ENCODE measurements around the gene TEX2. TPM values are rescaled to one million over a fixed set of nuclear protein-coding genes. Genes with fewer than 3 reads are reported as not detected.

TEX2 gene
- total RNA-seq, 1 donor from 2014 or later, result 8.1 TPM

DNA sequence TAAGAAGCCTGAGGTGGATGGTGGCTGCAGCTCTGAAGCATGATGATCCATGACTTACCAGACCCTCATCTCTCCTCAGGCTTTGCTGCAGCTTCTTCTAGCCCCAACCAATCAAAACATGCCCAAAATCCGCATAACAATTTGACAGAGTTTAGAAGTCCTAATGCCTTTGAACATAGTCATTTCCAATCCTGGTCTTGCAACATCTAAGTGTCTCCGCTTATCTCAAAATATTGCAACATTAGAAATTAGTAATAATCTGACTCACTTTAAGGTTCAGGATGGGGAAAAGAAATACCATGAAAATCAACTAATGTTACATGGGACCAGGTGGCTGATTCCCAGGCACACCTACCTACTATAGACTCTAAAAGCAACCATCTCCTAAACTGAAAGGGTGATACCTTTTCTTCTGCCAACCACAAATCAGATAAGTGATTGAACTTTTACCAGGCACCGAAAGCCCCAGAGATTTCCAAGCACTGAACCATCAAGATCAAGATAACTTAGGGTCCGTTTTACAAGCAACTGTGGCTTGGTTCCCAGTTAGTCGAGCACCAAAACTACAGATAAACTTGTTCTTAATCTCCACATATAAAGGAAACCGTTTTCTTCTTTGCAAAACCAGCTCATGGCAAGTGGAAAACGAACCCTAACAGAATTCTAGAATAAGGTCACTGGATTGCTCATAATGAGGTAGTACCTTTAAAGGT, 147.1 kb downstream of the TEX2 start:
- DNase-seq (no peak), ATAC-seq (ENCODE audit: low read depth) (no peak)
- no peaks in the 10 kb centered on the region for H3K9me3 Mint-ChIP-seq
- ChIA-PET POLR2A (interaction anchor here (0.5 kb wide), 1 partner anchor 82 kb away, joined by 4 read pairs; no protein-coding TSS in a partner anchor), CTCF (interaction anchor here (1.7 kb wide), 1 partner anchor 86 kb away, joined by 4 read pairs; no protein-coding TSS in a partner anchor)
- no peaks in the 10 kb centered on the region for H3K36me3 Mint-ChIP-seq (ENCODE audit: low read depth)
- no peak overlapping the region for H3K27ac Mint-ChIP-seq
- TF ChIP-seq, protein P1, sequence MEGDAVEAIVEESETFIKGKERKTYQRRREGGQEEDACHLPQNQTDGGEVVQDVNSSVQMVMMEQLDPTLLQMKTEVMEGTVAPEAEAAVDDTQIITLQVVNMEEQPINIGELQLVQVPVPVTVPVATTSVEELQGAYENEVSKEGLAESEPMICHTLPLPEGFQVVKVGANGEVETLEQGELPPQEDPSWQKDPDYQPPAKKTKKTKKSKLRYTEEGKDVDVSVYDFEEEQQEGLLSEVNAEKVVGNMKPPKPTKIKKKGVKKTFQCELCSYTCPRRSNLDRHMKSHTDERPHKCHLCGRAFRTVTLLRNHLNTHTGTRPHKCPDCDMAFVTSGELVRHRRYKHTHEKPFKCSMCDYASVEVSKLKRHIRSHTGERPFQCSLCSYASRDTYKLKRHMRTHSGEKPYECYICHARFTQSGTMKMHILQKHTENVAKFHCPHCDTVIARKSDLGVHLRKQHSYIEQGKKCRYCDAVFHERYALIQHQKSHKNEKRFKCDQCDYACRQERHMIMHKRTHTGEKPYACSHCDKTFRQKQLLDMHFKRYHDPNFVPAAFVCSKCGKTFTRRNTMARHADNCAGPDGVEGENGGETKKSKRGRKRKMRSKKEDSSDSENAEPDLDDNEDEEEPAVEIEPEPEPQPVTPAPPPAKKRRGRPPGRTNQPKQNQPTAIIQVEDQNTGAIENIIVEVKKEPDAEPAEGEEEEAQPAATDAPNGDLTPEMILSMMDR (IDR thresholded peaks at IDR 0.05), result no peak
- peaks cover 15% of the 10 kb centered on the region for H3K4me1 Mint-ChIP-seq
- H3K27me3 Mint-ChIP-seq, result no peaks in the 10 kb centered on the region
- intact Hi-C loops (cut with micrococcal nuclease), result no loop called here
- no peak overlapping the region for H3K4me3 Mint-ChIP-seq

DNA sequence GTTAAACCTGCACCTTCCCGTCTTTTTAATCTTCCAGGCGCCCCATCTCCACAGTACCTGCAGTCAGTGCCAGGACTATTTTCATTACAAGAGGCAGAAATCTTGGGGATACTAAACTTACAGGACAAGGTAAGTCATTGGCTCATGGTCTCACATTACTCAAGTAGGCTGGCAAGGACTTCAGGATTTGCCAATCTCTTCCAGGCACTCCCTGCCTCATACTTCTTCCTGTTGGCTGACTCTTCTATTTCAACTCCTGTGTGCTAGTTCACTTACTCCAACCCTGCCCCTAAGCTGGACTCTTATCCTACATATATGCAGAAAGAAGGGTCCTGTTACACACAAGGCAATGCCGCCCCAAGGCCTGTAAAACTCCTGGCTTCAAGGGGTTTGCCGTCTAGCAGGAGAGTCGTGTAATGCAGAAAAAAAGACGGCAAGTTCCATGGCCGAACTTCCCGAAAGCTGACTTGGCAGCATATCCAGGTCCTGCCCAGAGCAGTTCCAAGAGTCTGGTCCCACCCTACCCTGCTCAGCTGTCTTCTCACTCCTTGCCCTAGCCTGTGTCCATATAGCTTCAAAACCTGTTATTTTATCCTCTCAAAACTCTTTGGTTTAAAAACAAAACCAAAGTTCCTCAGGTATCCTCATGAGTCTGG, 147.9 kb downstream of the TEX2 start:
- Mint-ChIP-seq H3K27me3 (no peaks in the 10 kb centered on the region), H3K27ac (no peak overlapping the region), H3K4me1 (peaks cover 6% of the 10 kb centered on the region), H3K9me3 (no peaks in the 10 kb centered on the region), H3K4me3 (no peak overlapping the region), H3K36me3 (ENCODE audit: low read depth) (no peaks in the 10 kb centered on the region)
- ATAC-seq (ENCODE audit: low read depth), result no peak
- TF ChIP-seq, protein P1 (IDR thresholded peaks at IDR 0.05), result no peak
- ChIA-PET POLR2A (interaction anchor here (0.5 to 0.6 kb wide), 2 partner anchors 81 to 187 kb away, joined by 4 to 7 read pairs; no protein-coding TSS in a partner anchor), CTCF (interaction anchor here (1.7 kb wide), 1 partner anchor 86 kb away, joined by 4 read pairs; no protein-coding TSS in a partner anchor)
- intact Hi-C loops (cut with micrococcal nuclease), result no loop called here
- no peak for DNase-seq

DNA sequence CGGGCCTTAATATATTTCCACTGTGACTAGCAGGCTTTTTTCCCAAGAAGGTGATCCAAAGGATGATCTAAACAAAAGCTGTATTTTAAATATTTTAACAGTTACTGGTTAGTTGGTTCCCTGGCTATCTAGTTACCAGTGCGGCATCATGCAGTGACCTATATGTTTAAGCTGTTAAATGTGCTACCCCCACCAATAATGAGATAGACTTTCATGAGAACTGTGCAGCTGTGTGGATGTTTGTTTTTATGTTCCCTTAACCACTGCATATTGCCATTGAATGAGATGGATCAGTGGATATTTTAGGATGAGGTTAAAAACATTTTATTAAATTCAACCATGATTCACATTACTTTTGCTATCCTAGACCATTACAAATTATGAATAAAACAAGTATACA, 150.1 kb downstream of the TEX2 start:
- Mint-ChIP-seq H3K4me1 (peaks cover 2% of the 10 kb centered on the region), H3K36me3 (ENCODE audit: low read depth) (no peaks in the 10 kb centered on the region), H3K9me3 (no peaks in the 10 kb centered on the region), H3K27me3 (no peaks in the 10 kb centered on the region), H3K27ac (no peak overlapping the region), H3K4me3 (no peak overlapping the region)
- ChIA-PET CTCF (no interaction called here), POLR2A (no interaction called here)
- ATAC-seq (ENCODE audit: low read depth), result no peak
- TF ChIP-seq, protein P1 (IDR thresholded peaks at IDR 0.05), result no peak
- DNase-seq, result no peak
- intact Hi-C loops (cut with micrococcal nuclease), result no loop called here

DNA sequence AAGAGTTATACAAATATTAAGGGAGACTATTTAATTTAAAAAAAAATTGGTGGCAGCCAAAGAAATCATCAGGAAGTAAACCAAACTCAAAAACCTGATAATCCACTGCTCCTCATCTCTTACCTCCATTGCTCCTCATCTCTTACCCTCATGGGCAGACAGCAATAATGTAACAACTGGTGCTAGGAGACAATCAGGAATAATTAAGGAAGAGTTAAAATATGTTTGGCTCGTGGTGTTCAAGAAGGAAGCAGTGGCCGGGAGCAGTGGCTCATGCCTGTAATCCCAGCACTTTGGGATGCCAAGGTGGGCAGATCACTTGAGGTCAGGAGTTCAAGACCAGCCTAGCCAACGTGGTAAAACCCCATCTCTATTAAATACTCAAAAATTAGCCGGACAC, 151.2 kb downstream of the TEX2 start:
- no peak overlapping the region for H3K4me3 Mint-ChIP-seq
- ChIA-PET CTCF (no interaction called here), POLR2A (interaction anchor here (0.7 kb wide), 1 partner anchor 338 kb away, joined by 4 read pairs; the partner anchor contains the start of gene DDX42)
- peaks cover 2% of the 10 kb centered on the region for H3K4me1 Mint-ChIP-seq
- H3K27me3 Mint-ChIP-seq, result no peaks in the 10 kb centered on the region
- DNase-seq, result no peak
- intact Hi-C loops (cut with micrococcal nuclease), result no loop called here
- no peak for ATAC-seq (ENCODE audit: low read depth)
- TF ChIP-seq, protein P1 (IDR thresholded peaks at IDR 0.05), result no peak
- H3K36me3 Mint-ChIP-seq (ENCODE audit: low read depth), result no peaks in the 10 kb centered on the region
- no peak overlapping the region for H3K27ac Mint-ChIP-seq
- H3K9me3 Mint-ChIP-seq, result no peaks in the 10 kb centered on the region

Data from activated B cell treated with CpG ODN at 0.5 μM for 24 hours (primary cell).